ENCODE results near the gene PPID.
"Not testable (repeated sequence)": the region's sequence is repeated elsewhere in the genome, so short reads cannot be mapped to it uniquely, and the experiment has no call there.

Gene PPID

GRCh38 chr4:158722917-158723793, at the start of gene PPID:
Gene PPID, minus strand, starts transcription at chr4:158723396. Its CDS starts 108 bp downstream, at chr4:158723288.
- peak; percentile 90 for DNase-seq

- no peak for DNase-seq
These were observed 48.6 kb upstream of the PPID start for GRCh38 chr4:158771776-158772175.

GRCh38 chr4:158770671-158771070, 47.5 kb upstream of the PPID start:
- no peak for DNase-seq

GRCh38 chr4:158769175-158769921, 46.2 kb upstream of the PPID start:
- DNase-seq: peak; percentile 65

GRCh38 chr4:158768555-158769174, 45.5 kb upstream of the PPID start, which contains the start of gene FNIP2:
Gene FNIP2, plus strand, starts transcription at chr4:158769026. Its CDS starts 187 bp downstream, at chr4:158769213.
- peak; percentile 69 for DNase-seq

GRCh38 chr4:158767451-158767850, 44.3 kb upstream of the PPID start:
- no peak for DNase-seq

- no peak for DNase-seq
These were observed 43.3 kb upstream of the PPID start for GRCh38 chr4:158766434-158767044.

- no peak for DNase-seq
These were observed 40.3 kb upstream of the PPID start for GRCh38 chr4:158763462-158763861.

GRCh38 chr4:158762553-158762952, 39.4 kb upstream of the PPID start:
- DNase-seq: no peak

GRCh38 chr4:158760866-158761265, 37.7 kb upstream of the PPID start:
- DNase-seq: no peak

GRCh38 chr4:158759539-158759938, 36.3 kb upstream of the PPID start:
- not testable (repeated sequence) for DNase-seq

GRCh38 chr4:158758703-158759102, 35.5 kb upstream of the PPID start:
- no peak for DNase-seq

- no peak for DNase-seq
These were observed 34.9 kb upstream of the PPID start for GRCh38 chr4:158758142-158758541.

GRCh38 chr4:158756588-158756987, 33.4 kb upstream of the PPID start:
- no peak for DNase-seq

- DNase-seq: not testable (repeated sequence)
These were observed 32.6 kb upstream of the PPID start for GRCh38 chr4:158755819-158756218.

GRCh38 chr4:158754385-158755180, 31.4 kb upstream of the PPID start:
- no peak for DNase-seq

- DNase-seq: no peak
These were observed 27.2 kb upstream of the PPID start for GRCh38 chr4:158750379-158750778.

GRCh38 chr4:158746537-158746936, 23.3 kb upstream of the PPID start:
- DNase-seq: not testable (repeated sequence)

- DNase-seq: no peak
These were observed 18.3 kb upstream of the PPID start for GRCh38 chr4:158741326-158742021.

GRCh38 chr4:158739600-158739999, 16.4 kb upstream of the PPID start:
- no peak for DNase-seq

GRCh38 chr4:158738866-158739265, 15.7 kb upstream of the PPID start:
- DNase-seq: no peak
